Superior temporal gyrus (tissue), 1 donor: ENCODE measurements around the gene HSF4.
A peak's percentile ranks its signal among the peaks of the same experiment; 100 is the strongest.
"Not testable (repeated sequence)": the region's sequence is repeated elsewhere in the genome, so short reads cannot be mapped to it uniquely, and the experiment has no call there.

Source experiments
- DNase-seq: peaks from one replicate; pipeline ENCODE4 v3.0.0-alpha.2; 2016; ENCODE audit errors: extremely low spot score

The HSF4 gene

GRCh38 chr16:67164599-67165061 lies at the start of gene HSF4:
HSF4 (plus strand) TSS chr16:67164745; CDS start chr16:67164812, 67 bp downstream.
- peak; percentile 64 for DNase-seq

- no peak for DNase-seq
Observed at GRCh38 chr16:67114793-67115192, 49.8 kb upstream of the HSF4 start.

GRCh38 chr16:67115639-67116038 lies 48.9 kb upstream of the HSF4 start:
- DNase-seq: no peak

- DNase-seq: peak; percentile 78
Observed at GRCh38 chr16:67116388-67117311, 47.9 kb upstream of the HSF4 start.

- no peak for DNase-seq
Observed at GRCh38 chr16:67117716-67118115, 46.8 kb upstream of the HSF4 start.

GRCh38 chr16:67120025-67120424 lies 44.5 kb upstream of the HSF4 start:
- no peak for DNase-seq

- DNase-seq: not testable (repeated sequence)
Observed at GRCh38 chr16:67122799-67123198, 41.7 kb upstream of the HSF4 start.

GRCh38 chr16:67128417-67128816 lies 36.1 kb upstream of the HSF4 start:
- DNase-seq: peak; percentile 13

- peak; percentile 13 for DNase-seq
Observed at GRCh38 chr16:67128887-67129286, 35.7 kb upstream of the HSF4 start.

- DNase-seq: peak; percentile 75
Observed at GRCh38 chr16:67129422-67129821, 35.1 kb upstream of the HSF4 start.

GRCh38 chr16:67137605-67138004 lies 26.9 kb upstream of the HSF4 start:
- no peak for DNase-seq

GRCh38 chr16:67141391-67141790 lies 23.2 kb upstream of the HSF4 start:
- DNase-seq: no peak

GRCh38 chr16:67142342-67142741 lies 22.2 kb upstream of the HSF4 start:
- no peak for DNase-seq

- no peak for DNase-seq
Observed at GRCh38 chr16:67144943-67145342, 19.6 kb upstream of the HSF4 start.

GRCh38 chr16:67145746-67146145 lies 18.8 kb upstream of the HSF4 start:
- no peak for DNase-seq

GRCh38 chr16:67146523-67147357 lies 17.8 kb upstream of the HSF4 start:
- no peak for DNase-seq

GRCh38 chr16:67147437-67148140 lies 17.0 kb upstream of the HSF4 start:
- DNase-seq: no peak

- DNase-seq: no peak
Observed at GRCh38 chr16:67148221-67148620, 16.3 kb upstream of the HSF4 start.

- no peak for DNase-seq
Observed at GRCh38 chr16:67148656-67149275, 15.8 kb upstream of the HSF4 start.

GRCh38 chr16:67149276-67150046 lies 15.1 kb upstream of the HSF4 start:
- DNase-seq: no peak
